ENCODE results near the gene MOCS1.

MOCS1 gene

GRCh38 chr6:39922821-39923220 lies 11.4 kb downstream of the MOCS1 start:
- DNase-seq: no peak

GRCh38 chr6:39920157-39920556 lies 14.1 kb downstream of the MOCS1 start:
- DNase-seq: no peak

GRCh38 chr6:39918831-39919230 lies 15.4 kb downstream of the MOCS1 start:
- DNase-seq: no peak

- DNase-seq: no peak
These were observed 16.3 kb downstream of the MOCS1 start for GRCh38 chr6:39917981-39918380.

- DNase-seq: no peak
These were observed 16.9 kb downstream of the MOCS1 start for GRCh38 chr6:39917329-39917728.

GRCh38 chr6:39915866-39916265 lies 18.4 kb downstream of the MOCS1 start:
- DNase-seq: no peak

GRCh38 chr6:39914239-39914638 lies 20.0 kb downstream of the MOCS1 start:
- no peak for DNase-seq

GRCh38 chr6:39913391-39913916 lies 20.8 kb downstream of the MOCS1 start:
- DNase-seq: no peak

- DNase-seq: no peak
These were observed 21.8 kb downstream of the MOCS1 start for GRCh38 chr6:39912446-39912845.

GRCh38 chr6:39911513-39912125 lies 22.6 kb downstream of the MOCS1 start:
- DNase-seq: no peak

GRCh38 chr6:39910744-39911143 lies 23.5 kb downstream of the MOCS1 start:
- DNase-seq: no peak

- no peak for DNase-seq
These were observed 24.1 kb downstream of the MOCS1 start for GRCh38 chr6:39910164-39910563.

GRCh38 chr6:39909701-39910100 lies 24.6 kb downstream of the MOCS1 start:
- DNase-seq: no peak

GRCh38 chr6:39908838-39909583 lies 25.3 kb downstream of the MOCS1 start:
- DNase-seq: no peak

GRCh38 chr6:39907871-39908575 lies 26.2 kb downstream of the MOCS1 start:
- DNase-seq: no peak

GRCh38 chr6:39906318-39906761 lies 27.9 kb downstream of the MOCS1 start:
- no peak for DNase-seq

GRCh38 chr6:39905640-39905975 lies 28.7 kb downstream of the MOCS1 start:
- no peak for DNase-seq

GRCh38 chr6:39904946-39905639 lies 29.2 kb downstream of the MOCS1 start:
- no peak for DNase-seq

- no peak for DNase-seq
These were observed 30.6 kb downstream of the MOCS1 start for GRCh38 chr6:39903656-39904055.

- no peak for DNase-seq
These were observed 31.3 kb downstream of the MOCS1 start for GRCh38 chr6:39902786-39903465.

- DNase-seq: no peak
These were observed 32.1 kb downstream of the MOCS1 start for GRCh38 chr6:39902136-39902535.

GRCh38 chr6:39901670-39902069 lies 32.6 kb downstream of the MOCS1 start:
- no peak for DNase-seq
